ENCODE results near the gene USP3. TPM values are rescaled to one million over a fixed set of nuclear protein-coding genes. Genes with fewer than 3 reads are reported as not detected.

USP3 gene
- total and polyA plus RNA-seq, 2 of the 4 experiments (the other 2 are of a cell fraction): 17.3 to 52.3 TPM

DNA sequence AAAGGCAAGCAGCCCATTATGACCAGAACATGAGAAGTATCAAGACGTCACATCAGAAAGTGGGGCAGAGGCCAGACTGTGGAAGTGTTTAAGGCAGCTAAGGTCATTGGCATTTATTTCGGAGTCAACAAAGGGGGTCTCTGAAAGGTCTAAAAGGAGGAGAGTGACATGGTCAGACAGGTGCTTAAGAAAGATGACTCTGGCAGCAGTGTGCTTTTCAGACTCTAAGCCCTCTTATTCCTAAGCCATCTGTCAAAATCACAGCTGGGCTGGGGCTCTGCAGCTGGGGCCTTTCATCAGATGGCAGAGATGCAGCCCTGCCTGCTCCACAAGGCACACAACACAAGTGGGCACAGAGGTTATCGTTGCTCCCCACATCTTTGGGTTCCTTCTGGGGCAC is 106.8 kb downstream of the USP3 start (continued):
- TF ChIP-seq ELK1 (IDR thresholded peaks at IDR 0.05; ENCODE audit: borderline replicate concordance, low read depth, low read length): no peak
- no peak for TF ChIP-seq MAZ (IDR thresholded peaks at IDR 0.05; ENCODE audit: borderline replicate concordance, low read depth, low read length)

- no peak overlapping the region for H3K4ac ChIP-seq (ENCODE audit: low read depth, low read length)
- no peaks in the 10 kb centered on the region for H3K9me3 ChIP-seq (ENCODE audit: control insufficient read depth, insufficient read depth, low read length)
- no peak overlapping the region for H3K9ac ChIP-seq (ENCODE audit: low read depth, low read length)
- H3K27me3 ChIP-seq (ENCODE audit: control insufficient read depth, insufficient read depth, low read length): no peaks in the 10 kb centered on the region
- no peak overlapping the region for H2BK20ac ChIP-seq (ENCODE audit: low read depth, low read length)
- no peak overlapping the region for H3K56ac ChIP-seq (ENCODE audit: extremely low read depth, insufficient read depth, low read length)
- no peak overlapping the region for H4K91ac ChIP-seq (ENCODE audit: insufficient read depth, low read depth, low read length)
- no peak overlapping the region for H3K4me2 ChIP-seq (ENCODE audit: low read depth, low read length)
- no peak overlapping the region for H2BK120ac ChIP-seq (ENCODE audit: low read depth, low read length)
- peaks cover 2% of the 10 kb centered on the region; the same call in 1 of the 2 replicates for H3K9me1 ChIP-seq (ENCODE audit: insufficient read depth, low read length)
- H3K23ac ChIP-seq (ENCODE audit: low read depth, low read length): no peak overlapping the region
- ChIA-PET POLR2A (ENCODE audit: unreplicated experiment) (no interaction called here), CTCF (interaction anchor here (1.1 kb wide), 1 partner anchor 455 kb away, joined by 3 read pairs; no protein-coding TSS in a partner anchor)
- DNase-seq (no peak), ATAC-seq (ENCODE audit: low read depth) (no peak)
- H3K79me1 ChIP-seq (ENCODE audit: low read depth in 1 of 2, low read length in 2 of 2): no peaks in the 10 kb centered on the region
- peaks cover 5% of the 10 kb centered on the region; the same call in 1 of the 2 replicates for H3K4me1 ChIP-seq (ENCODE audit: control insufficient read depth, insufficient read depth, low read length)
- no peak overlapping the region for H2BK15ac ChIP-seq (ENCODE audit: low read depth, low read length)
- in situ Hi-C loops (cut with MboI; ENCODE audit: low sequenced_read_pairs) (no loop called here), dilution Hi-C loops (cut with HindIII; ENCODE audit: low sequenced_read_pairs, unreplicated experiment) (no loop called here), intact Hi-C loops (cut with micrococcal nuclease) (loop anchor here (5.0 kb wide), 1 partner anchor 280 kb away; no protein-coding TSS in a partner anchor)
- H3K36me3 ChIP-seq (ENCODE audit: control insufficient read depth, insufficient read depth, low read length): peaks cover 33% of the 10 kb centered on the region
- no peak overlapping the region for H3K4me3 ChIP-seq (ENCODE audit: insufficient read depth, low read depth, low read length)
- H2BK5ac ChIP-seq (ENCODE audit: low read depth, low read length, poor library complexity, severe bottlenecking): no peak overlapping the region
- H2AK9ac ChIP-seq (replicated peaks; ENCODE audit: low read depth, low read length, poor library complexity): no peak overlapping the region
- H3K27ac ChIP-seq (ENCODE audit: insufficient read depth, low read length): no peak overlapping the region
- H4K20me1 ChIP-seq (ENCODE audit: insufficient read depth, low read length): peaks cover 6% of the 10 kb centered on the region; the same call in 1 of the 2 replicates
- no peak overlapping the region for H2AK5ac ChIP-seq (ENCODE audit: low read depth, low read length)
- TF ChIP-seq NFE2L2 (IDR thresholded peaks at IDR 0.05; ENCODE audit: low read depth, low read length): no peak
- TF ChIP-seq POLR2A (IDR thresholded peaks at IDR 0.05; ENCODE audit: low read depth, low read length): no peak
- no peak for TF ChIP-seq RCOR1 (IDR thresholded peaks at IDR 0.05; ENCODE audit: insufficient replicate concordance, low read length)
- no peak overlapping the region for H3K18ac ChIP-seq (ENCODE audit: low read depth, low read length)
- no peak overlapping the region for H4K8ac ChIP-seq (ENCODE audit: low read depth in 2 of 2, low read length in 2 of 2)
- peak overlapping the region; percentile 52 for H2AFZ ChIP-seq (replicated peaks; ENCODE audit: low read length, poor library complexity)
- 100% methylated on average over 3 of the region's 15 CpGs; no CpG with 5 or more reads in 1 of the 2 experiments for WGBS, 2 experiments (ENCODE audit: extremely low coverage in 2 of 2, insufficient read length in 1 of 2)
- H3K14ac ChIP-seq (replicated peaks; ENCODE audit: low read depth, low read length): no peak overlapping the region
- H4K5ac ChIP-seq (ENCODE audit: low read depth, low read length): no peak overlapping the region
- BruUV-seq (replicated peaks): no TSS peak
Measured at GRCh38 chr15:63612300-63612699, 107.9 kb downstream of the USP3 start.
